ENCODE data around the gene LBH. TPM values are rescaled to one million over a fixed set of nuclear protein-coding genes. Genes with fewer than 3 reads are reported as not detected.

The LBH gene
- total and polyA plus RNA-seq, 2 of the 13 experiments (the other 11 are each of a cell fraction or from before 2014, with no cell fraction given) = 0.09 to 0.25 TPM

DNA sequence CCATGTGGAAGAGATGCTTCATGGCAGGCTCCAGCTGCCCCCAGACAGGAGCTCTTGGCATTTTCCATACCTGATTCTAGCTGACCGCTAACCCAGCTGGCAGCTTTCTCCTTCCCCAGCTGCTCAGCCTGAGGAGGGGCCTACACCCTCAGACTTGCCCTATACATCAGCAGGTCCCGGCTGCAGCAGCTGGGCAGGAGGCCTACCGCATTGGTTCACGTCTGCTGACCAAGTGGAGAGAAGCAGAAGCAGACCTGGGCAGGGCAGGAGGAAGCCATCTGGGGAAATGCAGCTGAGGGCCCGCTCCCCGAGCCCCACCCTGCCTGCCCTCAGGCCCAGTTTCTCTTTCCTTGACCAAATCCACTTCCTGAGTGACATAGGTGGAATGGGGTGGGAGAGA is 50.7 kb downstream of the LBH start:
- H3K4me3 ChIP-seq (replicated peaks in 1 of 3; ENCODE audit: insufficient read depth in 1 of 3, low read depth in 2 of 3, low read length in 3 of 3) = no peak overlapping the region
- no peaks in the 10 kb centered on the region for H4K20me1 ChIP-seq (ENCODE audit: insufficient read depth, low read length)
- no peak overlapping the region for H2AFZ ChIP-seq (ENCODE audit: low read length)
- BruUV-seq (replicated peaks) = no TSS peak
- ChIA-PET POLR2A (no interaction called here), CTCF (ENCODE audit: low intra/inter-chr PET ratio, low total read pairs) (no interaction called here)
- H3K79me2 ChIP-seq (ENCODE audit: insufficient read depth, low read length) = no peaks in the 10 kb centered on the region
- DNase-seq (ENCODE audit: low spot score) (no peak), FAIRE-seq (no peak), ATAC-seq (no peak)
- H3K9me3 ChIP-seq (ENCODE audit: low read length) = no peaks in the 10 kb centered on the region
- H3K27ac ChIP-seq (ENCODE audit: extremely low read length, insufficient read depth, low read length) = no peak overlapping the region
- no peak overlapping the region for H3K4me2 ChIP-seq (ENCODE audit: low read depth, low read length)
- no peaks in the 10 kb centered on the region for H3K4me1 ChIP-seq (ENCODE audit: insufficient read depth, low read length)
- 24% methylated on average over 6 of the region's 6 CpGs for WGBS (ENCODE audit: low lambda C conversion rate)
- H3K27me3 ChIP-seq (ENCODE audit: control insufficient read depth in 1 of 2, insufficient read depth in 2 of 2, low read length in 2 of 2) = peaks cover 0 to 17% of the 10 kb centered on the region in 2 experiments; a peak in 4 of 5 replicates
- no peak overlapping the region for H3K9ac ChIP-seq (ENCODE audit: insufficient read depth, low read depth, low read length)
- H3K36me3 ChIP-seq (replicated peaks in 1 of 2; ENCODE audit: control insufficient read depth in 1 of 2, insufficient read depth in 2 of 2, low read length in 2 of 2) = no peaks in the 10 kb centered on the region
- no peak for TF ChIP-seq NCOR1 (IDR thresholded peaks at IDR 0.05; ENCODE audit: borderline replicate concordance, low read length)
- TF ChIP-seq KAT2B (IDR thresholded peaks at IDR 0.05; ENCODE audit: borderline replicate concordance, low read depth, low read length) = no peak
- no peak for TF ChIP-seq MYC (CRISPR knock-in tag; IDR thresholded peaks at IDR 0.05; ENCODE audit: borderline replicate concordance)
- TF ChIP-seq ZNF530 (CRISPR knock-in tag; IDR thresholded peaks at IDR 0.05; ENCODE audit: low read depth) = no peak
- TF ChIP-seq HMG20A (CRISPR knock-in tag; IDR thresholded peaks at IDR 0.05; ENCODE audit: borderline replicate concordance) = no peak
- no peak for TF ChIP-seq FOSL1 (CRISPR knock-in tag; IDR thresholded peaks at IDR 0.05; ENCODE audit: borderline replicate concordance)
- TF ChIP-seq ZNF101 (CRISPR knock-in tag; IDR thresholded peaks at IDR 0.05; ENCODE audit: borderline replicate concordance, low read depth) = no peak
- no peak for TF ChIP-seq SOX13 (IDR thresholded peaks at IDR 0.05)
- TF ChIP-seq SOX13 (CRISPR knock-in tag; conservative IDR thresholded peaks at IDR 0.05 in 1 of 2, IDR thresholded peaks at IDR 0.05 in 1 of 2) = no peak
- TF ChIP-seq ZBTB43 (CRISPR knock-in tag; conservative IDR thresholded peaks at IDR 0.05) = no peak
- TF ChIP-seq, protein P1, sequence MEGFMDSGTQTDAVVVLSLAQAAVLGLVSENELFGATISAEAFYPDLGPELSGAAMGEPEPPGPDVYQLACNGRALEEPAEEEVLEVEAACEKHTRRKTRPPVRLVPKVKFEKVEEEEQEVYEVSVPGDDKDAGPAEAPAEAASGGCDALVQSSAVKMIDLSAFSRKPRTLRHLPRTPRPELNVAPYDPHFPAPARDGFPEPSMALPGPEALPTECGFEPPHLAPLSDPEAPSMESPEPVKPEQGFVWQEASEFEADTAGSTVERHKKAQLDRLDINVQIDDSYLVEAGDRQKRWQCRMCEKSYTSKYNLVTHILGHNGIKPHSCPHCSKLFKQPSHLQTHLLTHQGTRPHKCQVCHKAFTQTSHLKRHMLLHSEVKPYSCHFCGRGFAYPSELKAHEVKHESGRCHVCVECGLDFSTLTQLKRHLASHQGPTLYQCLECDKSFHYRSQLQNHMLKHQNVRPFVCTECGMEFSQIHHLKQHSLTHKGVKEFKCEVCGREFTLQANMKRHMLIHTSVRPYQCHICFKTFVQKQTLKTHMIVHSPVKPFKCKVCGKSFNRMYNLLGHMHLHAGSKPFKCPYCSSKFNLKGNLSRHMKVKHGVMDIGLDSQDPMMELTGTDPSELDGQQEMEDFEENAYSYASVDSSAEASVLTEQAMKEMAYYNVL (CRISPR knock-in tag; IDR thresholded peaks at IDR 0.05; ENCODE audit: borderline replicate concordance) = no peak
- intact Hi-C loops (cut with micrococcal nuclease; ENCODE audit: unreplicated experiment) (no loop called here), in situ Hi-C loops (cut with HindIII; ENCODE audit: extremely low pct_ligation_motif_present, low pct_unique_long_range_greater_than_20kb) (no loop called here)
